ENCODE results near the gene ADGRE2.
"Not testable (repeated sequence)": the region's sequence is repeated elsewhere in the genome, so short reads cannot be mapped to it uniquely, and the experiment has no call there.

The ADGRE2 gene

GRCh38 chr19:14777645-14778044 lies 715 bp downstream of the ADGRE2 start:
- not testable (repeated sequence) for DNase-seq

- DNase-seq = no peak
Observed at GRCh38 chr19:14775869-14776586, 2.3 kb downstream of the ADGRE2 start.

GRCh38 chr19:14775326-14775725 lies 3.0 kb downstream of the ADGRE2 start:
- DNase-seq = not testable (repeated sequence)

GRCh38 chr19:14774373-14774772 lies 4.0 kb downstream of the ADGRE2 start:
- no peak for DNase-seq

- not testable (repeated sequence) for DNase-seq
Observed at GRCh38 chr19:14773722-14774121, 4.6 kb downstream of the ADGRE2 start.

GRCh38 chr19:14772995-14773394 lies 5.4 kb downstream of the ADGRE2 start:
- DNase-seq = no peak

- DNase-seq = no peak
Observed at GRCh38 chr19:14772467-14772866, 5.9 kb downstream of the ADGRE2 start.

GRCh38 chr19:14770944-14771839 lies 7.2 kb downstream of the ADGRE2 start:
- no peak for DNase-seq

- DNase-seq = no peak
Observed at GRCh38 chr19:14770136-14770535, 8.2 kb downstream of the ADGRE2 start.

- no peak for DNase-seq
Observed at GRCh38 chr19:14769201-14769600, 9.2 kb downstream of the ADGRE2 start.

GRCh38 chr19:14768001-14768400 lies 10.4 kb downstream of the ADGRE2 start:
- no peak for DNase-seq

- no peak for DNase-seq
Observed at GRCh38 chr19:14767466-14767971, 10.8 kb downstream of the ADGRE2 start.

- not testable (repeated sequence) for DNase-seq
Observed at GRCh38 chr19:14765841-14766240, 12.5 kb downstream of the ADGRE2 start.

- DNase-seq = not testable (repeated sequence)
Observed at GRCh38 chr19:14765403-14765802, 13.0 kb downstream of the ADGRE2 start.

GRCh38 chr19:14764401-14764800 lies 14.0 kb downstream of the ADGRE2 start:
- no peak for DNase-seq

GRCh38 chr19:14763497-14764145 lies 14.7 kb downstream of the ADGRE2 start:
- no peak for DNase-seq

- no peak for DNase-seq
Observed at GRCh38 chr19:14762111-14762510, 16.2 kb downstream of the ADGRE2 start.

- no peak for DNase-seq
Observed at GRCh38 chr19:14761607-14762006, 16.8 kb downstream of the ADGRE2 start.

GRCh38 chr19:14758816-14759215 lies 19.5 kb downstream of the ADGRE2 start:
- peak; percentile 65 for DNase-seq

- no peak for DNase-seq
Observed at GRCh38 chr19:14748601-14749000, 29.8 kb downstream of the ADGRE2 start.

- no peak for DNase-seq
Observed at GRCh38 chr19:14746886-14747285, 31.5 kb downstream of the ADGRE2 start.

GRCh38 chr19:14735915-14736314 lies 42.4 kb downstream of the ADGRE2 start:
- DNase-seq = no peak

- DNase-seq = no peak
Observed at GRCh38 chr19:14733574-14733973, 44.8 kb downstream of the ADGRE2 start.
